K562 (cell line): Measurements from ENCODE around the gene SCIN. TPM values are rescaled to one million over a fixed set of nuclear protein-coding genes. Genes with fewer than 3 reads are reported as not detected.

Experiments used
- CBFB ChIP-seq: sonication (generic); formaldehyde crosslinking; IDR thresholded peaks from 2 replicates; pipeline ENCODE4 v1.4.0; 2020; ENCODE audit warnings: mild to moderate bottlenecking, missing genetic modification reagents
- CBX5 ChIP-seq: IDR thresholded peaks from 2 replicates; pipeline ENCODE4 v1.6.1; 2014; ENCODE audit warnings: low read depth, borderline replicate concordance
- FOXA1 ChIP-seq: fragments of 450-650 bp; IDR thresholded peaks from 2 replicates; pipeline ENCODE4 v1.6.1; 2016; ENCODE audit warnings: mild to moderate bottlenecking, borderline replicate concordance
- JUN ChIP-seq, 2 experiments: sonication (generic) in 1 of 2; formaldehyde crosslinking in 1 of 2; IDR thresholded peaks; 2 replicates each; pipeline versions ENCODE4 v1.6.1 to v1.8.0; 2012 to 2022; ENCODE audit warnings: borderline replicate concordance in 2 of 2, mild to moderate bottlenecking in 2 of 2, improper control_type of control experiment in 1 of 2, low read depth in 1 of 2, low read length in 1 of 2, missing genetic modification reagents in 1 of 2
- POLR3G ChIP-seq: IDR thresholded peaks from 2 replicates; pipeline ENCODE4 v1.6.1; 2011; ENCODE audit not compliant: insufficient read length, insufficient replicate concordance; ENCODE audit errors: extremely low read depth
- SIN3A ChIP-seq, 2 experiments: fragments of 150-350 bp in 1 of 2; IDR thresholded peaks; 2 replicates each; pipeline ENCODE4 v1.6.1; 2011 to 2016; ENCODE audit warnings: borderline replicate concordance in 2 of 2, low read depth in 2 of 2, low read length in 2 of 2, mild to moderate bottlenecking in 2 of 2, moderate library complexity in 2 of 2; ENCODE audit not compliant: control insufficient read depth in 1 of 2
- ZBTB8A ChIP-seq: fragments of 450-650 bp; IDR thresholded peaks from 2 replicates; pipeline ENCODE4 v1.6.1; 2018; ENCODE audit warnings: mild to moderate bottlenecking, moderate library complexity; ENCODE audit not compliant: partially characterized antibody
- ZNF830 ChIP-seq: fragments of 250-450 bp; sonication (Bioruptor Pico); IDR thresholded peaks from 2 replicates; pipeline ENCODE4 v1.5.0; 2021; ENCODE audit warnings: mild to moderate bottlenecking
- polyA plus RNA-seq, 8 experiments: library from polyadenylated mRNA; depleted of rRNA in 4 of 8; stranded (reverse) in 5 of 8; unstranded in 3 of 8; fragments of >200 nt; fragmentation: Nextera tagmentation in 2 of 8; fragmentation: Illumina TruSeq in 1 of 8; extraction: Ambion mirVana in 2 of 8; extraction: Trizol in 1 of 8; gene quantifications; 2 replicates each; pipeline versions ENCODE4 v1.2.1 to v1.2.3, GENCODE V29; 2011 to 2014; ENCODE audit warnings: inconsistent platforms in 1 of 8, missing spikeins in 1 of 8
- total RNA-seq, 7 experiments: library from RNA; depleted of rRNA in 6 of 7; stranded (reverse); fragments of >200 nt in 6 of 7; fragmentation: Illumina TruSeq in 2 of 7; extraction: Trizol in 2 of 7; gene quantifications; 2 replicates each; pipeline versions ENCODE4 v1.2.1 to v1.2.3, GENCODE V29; 2011 to 2021; ENCODE audit warnings: low replicate concordance in 1 of 7
- TF ChIP-seq, protein P1 (sequence below): sonication (generic); formaldehyde crosslinking; IDR thresholded peaks from 2 replicates; pipeline ENCODE4 v1.8.1; 2022; ENCODE audit warnings: missing genetic modification reagents
- TF ChIP-seq, protein P2 (sequence below): fragments of 250-450 bp; sonication (Bioruptor Pico); IDR thresholded peaks from 2 replicates; pipeline ENCODE4 v1.4.0; 2020
- TF ChIP-seq, protein P3 (sequence below): fragments of 250-450 bp; sonication (Bioruptor Pico); IDR thresholded peaks from 2 replicates; pipeline ENCODE4 v1.4.0; 2020; ENCODE audit warnings: mild to moderate bottlenecking, moderate library complexity
- TF ChIP-seq, protein P4 (sequence below): sonication (generic); formaldehyde crosslinking; IDR thresholded peaks from 2 replicates; pipeline ENCODE4 v1.8.1; 2023; ENCODE audit warnings: mild to moderate bottlenecking, missing genetic modification reagents

The SCIN gene
- total and polyA plus RNA-seq, 9 of the 15 experiments (the other 6 are each of a cell fraction or from before 2014, with no cell fraction given): 0.67 to 18.2 (median 10.6) TPM

DNA sequence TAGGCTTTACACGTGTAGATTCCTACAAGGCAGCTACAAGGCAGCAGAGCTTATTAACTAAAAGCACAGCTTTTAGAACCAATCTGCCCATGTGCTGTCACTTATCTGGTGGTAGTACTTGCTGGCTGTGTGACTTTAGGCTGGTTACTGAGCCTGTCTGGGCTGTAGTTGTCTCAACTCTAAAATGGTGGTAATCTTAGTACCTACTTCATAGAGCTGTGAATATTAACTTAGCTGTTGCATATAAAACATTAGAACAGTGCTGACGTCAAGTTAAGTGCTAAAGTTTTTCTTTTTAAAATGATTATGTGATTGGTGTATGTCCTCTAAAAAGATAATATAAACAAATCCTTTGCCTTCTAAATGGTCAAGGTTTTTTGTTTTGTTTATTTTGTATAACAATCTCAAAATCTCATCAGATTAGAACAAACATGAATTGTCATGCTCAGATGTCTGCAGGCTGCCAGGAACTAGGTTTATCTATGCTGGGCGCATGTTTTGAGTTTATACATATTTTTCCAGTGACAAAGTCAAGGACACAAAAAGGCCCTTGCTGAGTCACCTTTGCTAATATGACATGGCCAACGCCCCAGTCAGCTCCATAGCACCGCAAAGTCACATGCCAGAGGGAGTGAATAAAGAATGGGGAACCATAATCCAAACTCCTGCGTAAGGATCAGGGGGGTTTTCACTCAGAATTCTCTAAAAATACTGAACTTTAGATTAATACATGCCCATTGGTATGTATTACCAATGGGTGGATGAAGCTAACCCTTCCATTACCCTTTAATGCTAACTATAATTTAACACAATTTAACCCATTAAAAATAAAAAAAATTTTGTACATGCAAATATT, 77.1 kb downstream of the SCIN start (continued):
- TF ChIP-seq JUN (IDR thresholded peaks at IDR 0.05; ENCODE audit: borderline replicate concordance, low read depth, low read length) (peak; percentile 87), JUN (CRISPR knock-in tag; IDR thresholded peaks at IDR 0.05; ENCODE audit: borderline replicate concordance) (no peak), CBX5 (no peak), POLR3G (no peak), ZBTB8A (no peak), SIN3A (IDR thresholded peaks at IDR 0.05; ENCODE audit: borderline replicate concordance in 2 of 2, control insufficient read depth in 1 of 2, low read depth in 2 of 2, low read length in 2 of 2) (no peak), CBFB (CRISPR knock-in tag) (no peak), FOXA1 (no peak), ZNF830 (CRISPR knock-in tag) (no peak)
- TF ChIP-seq, protein P1, sequence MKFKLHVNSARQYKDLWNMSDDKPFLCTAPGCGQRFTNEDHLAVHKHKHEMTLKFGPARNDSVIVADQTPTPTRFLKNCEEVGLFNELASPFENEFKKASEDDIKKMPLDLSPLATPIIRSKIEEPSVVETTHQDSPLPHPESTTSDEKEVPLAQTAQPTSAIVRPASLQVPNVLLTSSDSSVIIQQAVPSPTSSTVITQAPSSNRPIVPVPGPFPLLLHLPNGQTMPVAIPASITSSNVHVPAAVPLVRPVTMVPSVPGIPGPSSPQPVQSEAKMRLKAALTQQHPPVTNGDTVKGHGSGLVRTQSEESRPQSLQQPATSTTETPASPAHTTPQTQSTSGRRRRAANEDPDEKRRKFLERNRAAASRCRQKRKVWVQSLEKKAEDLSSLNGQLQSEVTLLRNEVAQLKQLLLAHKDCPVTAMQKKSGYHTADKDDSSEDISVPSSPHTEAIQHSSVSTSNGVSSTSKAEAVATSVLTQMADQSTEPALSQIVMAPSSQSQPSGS (CRISPR knock-in tag): no peak
- TF ChIP-seq, protein P2, sequence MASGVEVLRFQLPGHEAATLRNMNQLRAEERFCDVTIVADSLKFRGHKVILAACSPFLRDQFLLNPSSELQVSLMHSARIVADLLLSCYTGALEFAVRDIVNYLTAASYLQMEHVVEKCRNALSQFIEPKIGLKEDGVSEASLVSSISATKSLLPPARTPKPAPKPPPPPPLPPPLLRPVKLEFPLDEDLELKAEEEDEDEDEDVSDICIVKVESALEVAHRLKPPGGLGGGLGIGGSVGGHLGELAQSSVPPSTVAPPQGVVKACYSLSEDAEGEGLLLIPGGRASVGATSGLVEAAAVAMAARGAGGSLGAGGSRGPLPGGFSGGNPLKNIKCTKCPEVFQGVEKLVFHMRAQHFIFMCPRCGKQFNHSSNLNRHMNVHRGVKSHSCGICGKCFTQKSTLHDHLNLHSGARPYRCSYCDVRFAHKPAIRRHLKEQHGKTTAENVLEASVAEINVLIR (CRISPR knock-in tag): no peak
- TF ChIP-seq, protein P3, sequence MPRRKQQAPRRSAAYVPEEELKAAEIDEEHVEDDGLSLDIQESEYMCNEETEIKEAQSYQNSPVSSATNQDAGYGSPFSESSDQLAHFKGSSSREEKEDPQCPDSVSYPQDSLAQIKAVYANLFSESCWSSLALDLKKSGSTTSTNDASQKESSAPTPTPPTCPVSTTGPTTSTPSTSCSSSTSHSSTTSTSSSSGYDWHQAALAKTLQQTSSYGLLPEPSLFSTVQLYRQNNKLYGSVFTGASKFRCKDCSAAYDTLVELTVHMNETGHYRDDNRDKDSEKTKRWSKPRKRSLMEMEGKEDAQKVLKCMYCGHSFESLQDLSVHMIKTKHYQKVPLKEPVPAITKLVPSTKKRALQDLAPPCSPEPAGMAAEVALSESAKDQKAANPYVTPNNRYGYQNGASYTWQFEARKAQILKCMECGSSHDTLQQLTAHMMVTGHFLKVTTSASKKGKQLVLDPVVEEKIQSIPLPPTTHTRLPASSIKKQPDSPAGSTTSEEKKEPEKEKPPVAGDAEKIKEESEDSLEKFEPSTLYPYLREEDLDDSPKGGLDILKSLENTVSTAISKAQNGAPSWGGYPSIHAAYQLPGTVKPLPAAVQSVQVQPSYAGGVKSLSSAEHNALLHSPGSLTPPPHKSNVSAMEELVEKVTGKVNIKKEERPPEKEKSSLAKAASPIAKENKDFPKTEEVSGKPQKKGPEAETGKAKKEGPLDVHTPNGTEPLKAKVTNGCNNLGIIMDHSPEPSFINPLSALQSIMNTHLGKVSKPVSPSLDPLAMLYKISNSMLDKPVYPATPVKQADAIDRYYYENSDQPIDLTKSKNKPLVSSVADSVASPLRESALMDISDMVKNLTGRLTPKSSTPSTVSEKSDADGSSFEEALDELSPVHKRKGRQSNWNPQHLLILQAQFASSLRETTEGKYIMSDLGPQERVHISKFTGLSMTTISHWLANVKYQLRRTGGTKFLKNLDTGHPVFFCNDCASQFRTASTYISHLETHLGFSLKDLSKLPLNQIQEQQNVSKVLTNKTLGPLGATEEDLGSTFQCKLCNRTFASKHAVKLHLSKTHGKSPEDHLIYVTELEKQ: no peak
- TF ChIP-seq, protein P4, sequence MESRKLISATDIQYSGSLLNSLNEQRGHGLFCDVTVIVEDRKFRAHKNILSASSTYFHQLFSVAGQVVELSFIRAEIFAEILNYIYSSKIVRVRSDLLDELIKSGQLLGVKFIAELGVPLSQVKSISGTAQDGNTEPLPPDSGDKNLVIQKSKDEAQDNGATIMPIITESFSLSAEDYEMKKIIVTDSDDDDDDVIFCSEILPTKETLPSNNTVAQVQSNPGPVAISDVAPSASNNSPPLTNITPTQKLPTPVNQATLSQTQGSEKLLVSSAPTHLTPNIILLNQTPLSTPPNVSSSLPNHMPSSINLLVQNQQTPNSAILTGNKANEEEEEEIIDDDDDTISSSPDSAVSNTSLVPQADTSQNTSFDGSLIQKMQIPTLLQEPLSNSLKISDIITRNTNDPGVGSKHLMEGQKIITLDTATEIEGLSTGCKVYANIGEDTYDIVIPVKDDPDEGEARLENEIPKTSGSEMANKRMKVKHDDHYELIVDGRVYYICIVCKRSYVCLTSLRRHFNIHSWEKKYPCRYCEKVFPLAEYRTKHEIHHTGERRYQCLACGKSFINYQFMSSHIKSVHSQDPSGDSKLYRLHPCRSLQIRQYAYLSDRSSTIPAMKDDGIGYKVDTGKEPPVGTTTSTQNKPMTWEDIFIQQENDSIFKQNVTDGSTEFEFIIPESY (CRISPR knock-in tag): no peak
